Anterior cingulate cortex (tissue), 58 donors: ENCODE data around the gene TMEM37.

Experiments
- DNase-seq, 58 donors: peaks; one replicate each; lab custom pipeline; 2025; lab: John Stamatoyannopoulos, UW

TMEM37 gene

GRCh38 chr2:119448427-119449141 is 16.9 kb downstream of the TMEM37 start:
- no peak for DNase-seq

- DNase-seq = no peak
Observed at GRCh38 chr2:119449521-119449920, 17.9 kb downstream of the TMEM37 start.

GRCh38 chr2:119451336-119452050 is 19.8 kb downstream of the TMEM37 start:
- no peak for DNase-seq

- DNase-seq = no peak
Observed at GRCh38 chr2:119453972-119454593, 22.4 kb downstream of the TMEM37 start.

GRCh38 chr2:119455066-119455718 is 23.5 kb downstream of the TMEM37 start:
- no peak for DNase-seq

- no peak for DNase-seq
Observed at GRCh38 chr2:119460076-119460475, 28.4 kb downstream of the TMEM37 start.

GRCh38 chr2:119461811-119462210 is 30.2 kb downstream of the TMEM37 start:
- DNase-seq = no peak

- no peak for DNase-seq
Observed at GRCh38 chr2:119462574-119462973, 30.9 kb downstream of the TMEM37 start.

- no peak for DNase-seq
Observed at GRCh38 chr2:119463136-119463535, 31.5 kb downstream of the TMEM37 start.

GRCh38 chr2:119463990-119464389 is 32.3 kb downstream of the TMEM37 start:
- DNase-seq = no peak

GRCh38 chr2:119464981-119465380 is 33.3 kb downstream of the TMEM37 start:
- DNase-seq = no peak

GRCh38 chr2:119465687-119466086 is 34.0 kb downstream of the TMEM37 start:
- no peak for DNase-seq

GRCh38 chr2:119466373-119466772 is 34.7 kb downstream of the TMEM37 start:
- no peak for DNase-seq

GRCh38 chr2:119468154-119468955 is 36.7 kb downstream of the TMEM37 start:
- no peak for DNase-seq

GRCh38 chr2:119469131-119469530 is 37.5 kb downstream of the TMEM37 start:
- DNase-seq = no peak

GRCh38 chr2:119469661-119470297 is 38.1 kb downstream of the TMEM37 start:
- no peak for DNase-seq

GRCh38 chr2:119472749-119473148 is 41.1 kb downstream of the TMEM37 start:
- DNase-seq = no peak

GRCh38 chr2:119473621-119474370 is 42.1 kb downstream of the TMEM37 start:
- no peak for DNase-seq
